Smooth muscle cell (in vitro differentiated cells): Measurements from ENCODE around the gene TMEM132E. TPM values are rescaled to one million over a fixed set of nuclear protein-coding genes. Genes with fewer than 3 reads are reported as not detected.

Source experiments
- DNase-seq: peaks from one replicate; lab custom pipeline; 2025; ENCODE audit not compliant: unreplicated experiment; lab: John Stamatoyannopoulos, UW
- H2AFZ ChIP-seq: fragments of 200-600 bp; sonication (generic); 2 replicates; pipeline ENCODE4 v1.6.0; 2016; ENCODE audit warnings: antibody characterized with exemption, low read depth, mild to moderate bottlenecking
- H3F3A ChIP-seq: fragments of 200-600 bp; sonication (generic); 2 replicates; pipeline ENCODE4 v1.6.0; 2017; ENCODE audit warnings: antibody characterized with exemption, low read depth
- H3K27ac ChIP-seq: fragments of 200-600 bp; sonication (generic); 2 replicates; pipeline ENCODE4 v1.5.1; 2016; ENCODE audit warnings: low read depth, mild to moderate bottlenecking
- H3K27me3 ChIP-seq: fragments of 200-600 bp; sonication (generic); 2 replicates; pipeline ENCODE4 v1.6.1; 2016; ENCODE audit warnings: low read depth, mild to moderate bottlenecking
- H3K36me3 ChIP-seq: fragments of 200-600 bp; sonication (generic); 2 replicates; pipeline ENCODE4 v1.5.1; 2016; ENCODE audit warnings: low read depth
- H3K4me1 ChIP-seq: fragments of 200-600 bp; sonication (generic); 2 replicates; pipeline ENCODE4 v1.5.1; 2016; ENCODE audit warnings: low read depth
- H3K4me2 ChIP-seq: fragments of 200-600 bp; sonication (generic); 2 replicates; pipeline ENCODE4 v1.6.0; 2016; ENCODE audit warnings: mild to moderate bottlenecking
- H3K4me3 ChIP-seq: fragments of 200-600 bp; sonication (generic); 2 replicates; pipeline ENCODE4 v1.5.1; 2016; ENCODE audit warnings: mild to moderate bottlenecking
- H3K79me2 ChIP-seq: fragments of 200-600 bp; sonication (generic); 2 replicates; pipeline ENCODE4 v1.6.0; 2016; ENCODE audit warnings: low read depth, mild to moderate bottlenecking
- H3K9ac ChIP-seq: fragments of 200-600 bp; sonication (generic); 2 replicates; pipeline ENCODE4 v1.6.0; 2016; ENCODE audit warnings: low read depth
- H3K9me3 ChIP-seq: fragments of 200-600 bp; sonication (generic); replicated peaks from 2 replicates; pipeline ENCODE4 v1.5.1; 2016; ENCODE audit warnings: low read depth
- H4K20me1 ChIP-seq: fragments of 200-600 bp; sonication (generic); 2 replicates; pipeline ENCODE4 v1.6.0; 2016; ENCODE audit warnings: low read depth
- WGBS: methylation state at CpG from one replicate; pipeline ENCODE4 v1.1.7; 2016; ENCODE audit warnings: low lambda C conversion rate; 5-methylcytosine and 5-hydroxymethylcytosine counted together
- polyA plus RNA-seq: library from polyadenylated mRNA; unstranded; fragments of >200 nt; fragmentation: Nextera tagmentation; extraction: Ambion mirVana; gene quantifications from 2 replicates; pipeline ENCODE4 v1.2.1, GENCODE V29; 2016
- total RNA-seq: library from RNA; depleted of rRNA; stranded (reverse); fragments of >200 nt; gene quantifications from 2 replicates; pipeline ENCODE4 v1.2.3, GENCODE V29; 2014
- TF ChIP-seq, protein P1 (sequence below): fragments of 200-600 bp; sonication (generic); IDR thresholded peaks from 2 replicates; pipeline ENCODE4 v1.5.1; 2017; ENCODE audit warnings: borderline replicate concordance, mild to moderate bottlenecking, antibody characterized with exemption; ENCODE audit not compliant: insufficient read depth, poor library complexity, severe bottlenecking

TMEM132E gene
- total and polyA plus RNA-seq, 2 experiments from 2014 or later, result 0.13 to 0.17 TPM

DNA sequence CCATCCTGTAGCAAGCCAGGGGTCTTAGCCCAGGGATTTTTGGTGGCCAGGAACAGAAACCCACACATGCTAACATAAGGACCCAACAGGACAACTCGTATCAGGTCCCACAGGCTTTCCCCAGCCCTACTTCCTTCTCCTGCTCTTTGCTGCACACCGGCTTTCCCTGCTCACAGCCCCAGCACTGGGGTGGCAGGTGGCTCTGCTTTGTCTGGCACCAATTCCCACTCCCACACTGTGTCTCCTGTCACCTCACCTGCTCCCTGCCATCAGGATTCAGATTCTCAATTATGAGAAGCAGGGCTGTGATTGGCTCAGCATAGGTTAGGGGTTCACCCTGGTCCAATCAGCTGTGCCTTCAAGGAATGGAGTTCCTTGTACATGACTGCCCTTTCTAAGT is 94.1 kb downstream of the TMEM132E start:
- Histone ChIP-seq H3F3A (no peaks in the 10 kb centered on the region), H3K9ac (no peak overlapping the region), H3K79me2 (no peaks in the 10 kb centered on the region), H3K36me3 (no peaks in the 10 kb centered on the region), H4K20me1 (no peaks in the 10 kb centered on the region), H3K27ac (no peak overlapping the region), H2AFZ (no peak overlapping the region), H3K4me2 (no peak overlapping the region), H3K27me3 (peaks cover 8% of the 10 kb centered on the region), H3K9me3 (no peaks in the 10 kb centered on the region), H3K4me3 (no peak overlapping the region), H3K4me1 (no peaks in the 10 kb centered on the region)
- TF ChIP-seq, protein P1, sequence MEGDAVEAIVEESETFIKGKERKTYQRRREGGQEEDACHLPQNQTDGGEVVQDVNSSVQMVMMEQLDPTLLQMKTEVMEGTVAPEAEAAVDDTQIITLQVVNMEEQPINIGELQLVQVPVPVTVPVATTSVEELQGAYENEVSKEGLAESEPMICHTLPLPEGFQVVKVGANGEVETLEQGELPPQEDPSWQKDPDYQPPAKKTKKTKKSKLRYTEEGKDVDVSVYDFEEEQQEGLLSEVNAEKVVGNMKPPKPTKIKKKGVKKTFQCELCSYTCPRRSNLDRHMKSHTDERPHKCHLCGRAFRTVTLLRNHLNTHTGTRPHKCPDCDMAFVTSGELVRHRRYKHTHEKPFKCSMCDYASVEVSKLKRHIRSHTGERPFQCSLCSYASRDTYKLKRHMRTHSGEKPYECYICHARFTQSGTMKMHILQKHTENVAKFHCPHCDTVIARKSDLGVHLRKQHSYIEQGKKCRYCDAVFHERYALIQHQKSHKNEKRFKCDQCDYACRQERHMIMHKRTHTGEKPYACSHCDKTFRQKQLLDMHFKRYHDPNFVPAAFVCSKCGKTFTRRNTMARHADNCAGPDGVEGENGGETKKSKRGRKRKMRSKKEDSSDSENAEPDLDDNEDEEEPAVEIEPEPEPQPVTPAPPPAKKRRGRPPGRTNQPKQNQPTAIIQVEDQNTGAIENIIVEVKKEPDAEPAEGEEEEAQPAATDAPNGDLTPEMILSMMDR, result no peak
- WGBS, result 89% methylated on average over 2 of the region's 2 CpGs
- DNase-seq, result no peak

- Histone ChIP-seq H3F3A (no peaks in the 10 kb centered on the region), H2AFZ (no peak overlapping the region), H3K27me3 (peaks cover 8% of the 10 kb centered on the region), H3K4me2 (no peak overlapping the region), H3K27ac (no peak overlapping the region), H3K4me1 (no peaks in the 10 kb centered on the region), H3K36me3 (no peaks in the 10 kb centered on the region), H3K79me2 (no peaks in the 10 kb centered on the region), H4K20me1 (no peaks in the 10 kb centered on the region), H3K9ac (no peak overlapping the region), H3K4me3 (no peak overlapping the region), H3K9me3 (no peaks in the 10 kb centered on the region)
- TF ChIP-seq, protein P1, result no peak
- WGBS, result 80% methylated on average over 7 of the region's 7 CpGs
- DNase-seq, result no peak
Measured at GRCh38 chr17:34673995-34674890, 94.9 kb downstream of the TMEM132E start.

GRCh38 chr17:34675143-34675542 is 95.8 kb downstream of the TMEM132E start:
- Histone ChIP-seq H3K27me3 (peaks cover 13% of the 10 kb centered on the region), H3K9ac (no peak overlapping the region), H3K4me2 (no peak overlapping the region), H2AFZ (no peak overlapping the region), H3F3A (no peaks in the 10 kb centered on the region), H4K20me1 (no peaks in the 10 kb centered on the region), H3K4me1 (no peaks in the 10 kb centered on the region), H3K9me3 (no peaks in the 10 kb centered on the region), H3K79me2 (no peaks in the 10 kb centered on the region), H3K36me3 (no peaks in the 10 kb centered on the region), H3K27ac (no peak overlapping the region), H3K4me3 (no peak overlapping the region)
- DNase-seq, result no peak
- TF ChIP-seq, protein P1, result no peak

DNA sequence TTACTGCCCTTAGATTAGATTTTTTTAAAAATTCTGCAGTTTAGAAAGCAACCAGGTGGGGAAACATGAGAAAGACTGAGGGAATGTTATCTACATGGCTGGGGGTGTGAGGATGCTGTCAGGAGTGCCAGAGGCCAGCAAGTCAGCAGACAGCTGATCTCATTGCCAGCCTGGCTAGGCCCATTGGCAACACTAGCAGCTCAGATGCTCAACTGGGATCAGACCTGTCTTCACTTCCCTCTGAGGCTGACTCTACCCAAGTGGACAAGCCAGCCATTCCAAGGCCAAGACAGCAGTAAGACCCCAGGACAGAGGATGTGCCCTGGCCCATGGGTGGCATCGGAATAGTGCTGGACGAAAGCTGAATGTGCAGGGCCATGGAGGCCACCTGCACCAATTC is 96.2 kb downstream of the TMEM132E start:
- Histone ChIP-seq H3K36me3 (no peaks in the 10 kb centered on the region), H3K4me2 (no peak overlapping the region), H4K20me1 (no peaks in the 10 kb centered on the region), H3K4me1 (no peaks in the 10 kb centered on the region), H3K9ac (no peak overlapping the region), H3K9me3 (no peaks in the 10 kb centered on the region), H3K27ac (no peak overlapping the region), H3K79me2 (no peaks in the 10 kb centered on the region), H3K4me3 (no peak overlapping the region), H3F3A (no peaks in the 10 kb centered on the region), H3K27me3 (peaks cover 17% of the 10 kb centered on the region), H2AFZ (no peak overlapping the region)
- 95% methylated on average over 2 of the region's 2 CpGs for WGBS
- TF ChIP-seq, protein P1, result no peak
- no peak for DNase-seq
